H1 (cell line): ENCODE results near the gene GPRIN1. TPM values are rescaled to one million over a fixed set of nuclear protein-coding genes. Genes with fewer than 3 reads are reported as not detected.

Source experiments
- EZH2 ChIP-seq: fragments of 200-600 bp; sonication (generic); IDR thresholded peaks from 2 replicates; pipeline ENCODE4 v1.7.1; 2012; ENCODE audit warnings: low read depth, mild to moderate bottlenecking, moderate library complexity, low read length, inconsistent platforms; ENCODE audit not compliant: severe bottlenecking
- NRF1 ChIP-seq: IDR thresholded peaks from 2 replicates; pipeline ENCODE4 v1.6.1; 2011; ENCODE audit warnings: mild to moderate bottlenecking, low read depth, low read length, improper control_type of control experiment
- RXRA ChIP-seq: IDR thresholded peaks from 2 replicates; pipeline ENCODE4 v1.6.1; 2011; ENCODE audit warnings: low read depth, mild to moderate bottlenecking, low read length, moderate library complexity; ENCODE audit not compliant: insufficient read depth
- SAP30 ChIP-seq: fragments of 300-600 bp; sonication (generic); IDR thresholded peaks from 2 replicates; pipeline ENCODE4 v1.7.1; 2012; ENCODE audit warnings: low read length, moderate library complexity, mild to moderate bottlenecking, inconsistent platforms; ENCODE audit not compliant: insufficient read depth, insufficient replicate concordance
- TAF7 ChIP-seq: optimal IDR thresholded peaks from 2 replicates; pipeline ENCODE3; 2011; ENCODE audit warnings: low read depth, mild to moderate bottlenecking, inconsistent platforms, low read length, moderate library complexity, borderline replicate concordance
- polyA plus RNA-seq, 7 experiments: library from polyadenylated mRNA; depleted of rRNA in 3 of 7; stranded (reverse) in 5 of 7; unstranded in 2 of 7; fragments of >200 nt in 5 of 7; fragments of 200-250 nt in 2 of 7; gene quantifications; 1 replicate in 5 of 7; 2 replicates in 1 of 7; 4 replicates in 1 of 7; pipeline versions ENCODE4 v1.2.1 to v1.2.3, GENCODE V29; 2011 to 2013; ENCODE audit warnings: missing spikeins in 2 of 7, mixed read lengths in 2 of 7
- total RNA-seq: library from RNA; stranded (reverse); fragmentation: NEBNext Ultra II Directional; extraction: Animal tissue kit (Norgen Biotek cat#: 25700); gene quantifications from 2 replicates; pipeline ENCODE4 v1.2.1, GENCODE V29; 2021
- TF ChIP-seq, protein P1 (sequence below): IDR thresholded peaks from 2 replicates; pipeline ENCODE4 v1.6.1; 2012; ENCODE audit warnings: low read length, inconsistent platforms

The GPRIN1 gene
- total and polyA plus RNA-seq, 2 of the 8 experiments (the other 6 are each of a cell fraction or from before 2014, with no cell fraction given) = 3.3 to 12.0 TPM

DNA sequence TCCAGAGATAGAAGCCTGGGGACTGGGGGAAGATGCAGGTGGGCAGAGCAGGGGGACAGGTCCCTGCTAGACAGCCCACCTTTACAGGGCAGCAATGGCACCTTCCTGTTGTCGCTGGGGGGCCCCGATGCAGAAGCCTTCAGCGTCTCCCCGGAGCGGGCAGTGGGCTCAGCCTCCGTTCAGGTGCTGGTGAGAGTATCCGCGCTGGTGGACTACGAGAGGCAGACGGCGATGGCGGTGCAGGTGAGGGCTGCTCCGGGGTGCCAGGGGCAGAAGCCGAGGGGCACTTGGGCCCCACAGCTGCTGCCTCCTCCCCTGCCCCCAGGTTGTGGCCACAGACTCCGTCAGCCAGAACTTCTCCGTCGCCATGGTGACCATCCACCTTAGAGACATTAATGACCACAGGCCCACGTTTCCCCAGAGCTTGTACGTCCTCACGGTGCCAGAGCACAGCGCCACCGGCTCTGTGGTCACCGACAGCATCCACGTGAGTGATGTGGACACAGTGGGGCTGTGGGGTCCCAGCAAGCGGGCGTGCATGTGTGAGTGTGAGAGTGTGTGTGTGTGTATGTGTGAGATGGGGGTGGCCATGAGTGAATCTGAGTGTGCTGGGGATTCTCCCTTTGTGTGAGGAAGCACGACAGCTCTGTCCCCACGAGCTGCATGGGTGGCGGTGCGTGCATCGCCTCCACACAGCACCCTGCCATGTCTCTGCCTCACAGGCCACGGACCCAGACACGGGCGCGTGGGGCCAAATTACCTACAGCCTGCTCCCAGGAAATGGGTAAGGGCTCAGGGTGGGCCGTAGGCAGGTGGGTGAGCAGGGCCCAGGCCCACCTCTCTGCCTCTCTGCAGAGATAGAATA, 32.4 kb downstream of the GPRIN1 start (continued):
- TF ChIP-seq RXRA (no peak), SAP30 (no peak), EZH2 (no peak), NRF1 (no peak), TAF7 (no peak)
- TF ChIP-seq, protein P1, sequence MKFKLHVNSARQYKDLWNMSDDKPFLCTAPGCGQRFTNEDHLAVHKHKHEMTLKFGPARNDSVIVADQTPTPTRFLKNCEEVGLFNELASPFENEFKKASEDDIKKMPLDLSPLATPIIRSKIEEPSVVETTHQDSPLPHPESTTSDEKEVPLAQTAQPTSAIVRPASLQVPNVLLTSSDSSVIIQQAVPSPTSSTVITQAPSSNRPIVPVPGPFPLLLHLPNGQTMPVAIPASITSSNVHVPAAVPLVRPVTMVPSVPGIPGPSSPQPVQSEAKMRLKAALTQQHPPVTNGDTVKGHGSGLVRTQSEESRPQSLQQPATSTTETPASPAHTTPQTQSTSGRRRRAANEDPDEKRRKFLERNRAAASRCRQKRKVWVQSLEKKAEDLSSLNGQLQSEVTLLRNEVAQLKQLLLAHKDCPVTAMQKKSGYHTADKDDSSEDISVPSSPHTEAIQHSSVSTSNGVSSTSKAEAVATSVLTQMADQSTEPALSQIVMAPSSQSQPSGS = no peak
- TF ChIP-seq, all 59 proteins: peak for 0
